Vagina (tissue), 2 donors: ENCODE measurements around the gene SIDT2. TPM values are rescaled to one million over a fixed set of nuclear protein-coding genes. Genes with fewer than 3 reads are reported as not detected.
"Not testable (repeated sequence)": the region's sequence is repeated elsewhere in the genome, so short reads cannot be mapped to it uniquely, and the experiment has no call there.

ENCODE experiments used
- DNase-seq, 2 donors: peaks; one replicate each; pipeline ENCODE4 v3.0.0-alpha.2; 2017; ENCODE audit errors: extremely low spot score in 2 of 2
- H3K27ac ChIP-seq: fragments of 200-600 bp; sonication (generic); one replicate; pipeline ENCODE4 v1.5.1; 2019
- H3K27me3 ChIP-seq: fragments of 200-600 bp; sonication (generic); one replicate; pipeline ENCODE4 v1.5.1; 2019
- H3K36me3 ChIP-seq, 2 donors: fragments of 200-600 bp; sonication (generic); one replicate each; pipeline ENCODE4 v1.5.1; 2017 to 2019
- H3K4me1 ChIP-seq: fragments of 200-600 bp; sonication (generic); one replicate; pipeline ENCODE4 v1.5.1; 2019
- H3K4me3 ChIP-seq, 2 donors: fragments of 200-600 bp; sonication (generic); 1 replicate in 1 of 2; 2 replicates in 1 of 2; pipeline ENCODE4 v1.5.1; 2016 to 2019
- H3K9me3 ChIP-seq: fragments of 200-600 bp; sonication (generic); one replicate; pipeline ENCODE4 v1.5.1; 2019
- CTCF ChIP-seq, 3 experiments: fragments of 450-650 bp in 2 of 3; fragments of 200-600 bp in 1 of 3; sonication (generic) in 1 of 3; IDR thresholded peaks; one replicate each; pipeline ENCODE4 v1.5.1; 2017 to 2019; ENCODE audit warnings: antibody characterized with exemption in 3 of 3, mild to moderate bottlenecking in 2 of 3, moderate library complexity in 2 of 3
- POLR2A ChIP-seq, 2 donors: fragments of 450-650 bp; IDR thresholded peaks; one replicate each; pipeline ENCODE4 v1.6.1; 2017; ENCODE audit warnings: antibody characterized with exemption in 2 of 2, mild to moderate bottlenecking in 2 of 2, moderate library complexity in 2 of 2
- POLR2AphosphoS5 ChIP-seq, 2 donors: sonication (generic); formaldehyde crosslinking; IDR thresholded peaks; one replicate each; pipeline ENCODE4 v1.9.0; 2017; ENCODE audit warnings: antibody characterized with exemption in 2 of 2, mild to moderate bottlenecking in 2 of 2, low read depth in 1 of 2; ENCODE audit not compliant: insufficient read depth in 1 of 2
- intact Hi-C: fragments of 100-400 bp; cut with DNase I; formaldehyde crosslinking; loops from one replicate; pipeline ENCODE4 v1.15.1; 2023
- total RNA-seq: library from RNA; depleted of rRNA; stranded (reverse); fragments of >200 nt; gene quantifications from one replicate; pipeline ENCODE4 v1.2.3, GENCODE V29; 2016

SIDT2 gene
- total RNA-seq, 1 donor from 2014 or later, result 24.8 TPM

GRCh38 chr11:117203069-117203407 is 24.5 kb downstream of the SIDT2 start:
- Histone ChIP-seq H3K27ac (peak overlapping the region; percentile 78), H3K9me3 (no peaks in the 10 kb centered on the region), H3K4me1 (peaks cover 10% of the 10 kb centered on the region), H3K4me3 (peak overlapping the region; percentile 46 to 54), H3K36me3 (peaks cover 0 to 23% of the 10 kb centered on the region in 2 donors), H3K27me3 (no peaks in the 10 kb centered on the region)
- no peak for TF ChIP-seq POLR2A (IDR thresholded peaks at IDR 0.05)
- TF ChIP-seq POLR2AphosphoS5 (IDR thresholded peaks at IDR 0.05; ENCODE audit: insufficient read depth in 1 of 2, low read depth in 1 of 2), result peak in 1 of 2 donors; percentile 55
- intact Hi-C loops, result no loop called here
- no peak for DNase-seq

GRCh38 chr11:117204283-117205080 is 25.9 kb downstream of the SIDT2 start:
- peaks cover 0 to 23% of the 10 kb centered on the region in 2 donors for H3K36me3 ChIP-seq
- intact Hi-C loops, result no loop called here

GRCh38 chr11:117205211-117205818 is 26.8 kb downstream of the SIDT2 start:
- H3K27ac ChIP-seq, result peak overlapping the region; percentile 78

More at GRCh38 chr11:117204283-117205080, 25.9 kb downstream of the SIDT2 start:
- H3K9me3 ChIP-seq, result no peaks in the 10 kb centered on the region
- peak overlapping the region; percentile 46 to 54 for H3K4me3 ChIP-seq
- TF ChIP-seq CTCF (IDR thresholded peaks at IDR 0.05) (no peak), POLR2AphosphoS5 (IDR thresholded peaks at IDR 0.05; ENCODE audit: insufficient read depth in 1 of 2, low read depth in 1 of 2) (peak in 1 of 2 donors; percentile 52)
- peak overlapping the region; percentile 78 for H3K27ac ChIP-seq
- DNase-seq, result no peak
- no peaks in the 10 kb centered on the region for H3K27me3 ChIP-seq
- H3K4me1 ChIP-seq, result no peaks in the 10 kb centered on the region

GRCh38 chr11:117206111-117206510 is 27.6 kb downstream of the SIDT2 start:
- peaks cover 0 to 23% of the 10 kb centered on the region in 2 donors for H3K36me3 ChIP-seq
- H3K9me3 ChIP-seq, H3K4me1 ChIP-seq, H3K27me3 ChIP-seq, DNase-seq, H3K27ac ChIP-seq, intact Hi-C loops, H3K4me3 ChIP-seq: not testable (repeated sequence)

More at GRCh38 chr11:117205211-117205818, 26.8 kb downstream of the SIDT2 start:
- no peak for DNase-seq
- no peaks in the 10 kb centered on the region for H3K4me1 ChIP-seq
- H3K36me3 ChIP-seq, result peaks cover 0 to 23% of the 10 kb centered on the region in 2 donors
- H3K4me3 ChIP-seq, result no peak overlapping the region
- no peaks in the 10 kb centered on the region for H3K27me3 ChIP-seq
- intact Hi-C loops, result no loop called here
- TF ChIP-seq CTCF (IDR thresholded peaks at IDR 0.05) (no peak), POLR2A (IDR thresholded peaks at IDR 0.05) (no peak), POLR2AphosphoS5 (IDR thresholded peaks at IDR 0.05; ENCODE audit: insufficient read depth in 1 of 2, low read depth in 1 of 2) (peak in 1 of 2 donors; percentile 66)
- H3K9me3 ChIP-seq, result no peaks in the 10 kb centered on the region

GRCh38 chr11:117206859-117207258 is 28.3 kb downstream of the SIDT2 start:
- H3K27ac ChIP-seq, H3K4me1 ChIP-seq, H3K9me3 ChIP-seq, H3K4me3 ChIP-seq, H3K27me3 ChIP-seq, intact Hi-C loops, DNase-seq: not testable (repeated sequence)
- peaks cover 0 to 23% of the 10 kb centered on the region in 2 donors for H3K36me3 ChIP-seq

- intact Hi-C loops, H3K4me1 ChIP-seq, H3K27ac ChIP-seq, H3K4me3 ChIP-seq, H3K9me3 ChIP-seq, H3K27me3 ChIP-seq, DNase-seq: not testable (repeated sequence)
- peaks cover 0 to 23% of the 10 kb centered on the region in 2 donors for H3K36me3 ChIP-seq
Measured at GRCh38 chr11:117207481-117207880, 28.9 kb downstream of the SIDT2 start.

- not testable (repeated sequence) for H3K4me1 ChIP-seq, H3K27ac ChIP-seq, H3K9me3 ChIP-seq, H3K4me3 ChIP-seq, DNase-seq, H3K27me3 ChIP-seq
- peaks cover 0 to 30% of the 10 kb centered on the region in 2 donors for H3K36me3 ChIP-seq
- intact Hi-C loops, result loop anchor here (2.0 kb wide), 1 partner anchor 76 kb away; no protein-coding TSS in a partner anchor
Measured at GRCh38 chr11:117208710-117209109, 30.2 kb downstream of the SIDT2 start.

GRCh38 chr11:117209351-117210125 is 31.0 kb downstream of the SIDT2 start:
- not testable (repeated sequence) for H3K27me3 ChIP-seq, H3K4me1 ChIP-seq, H3K27ac ChIP-seq, H3K4me3 ChIP-seq, DNase-seq, H3K9me3 ChIP-seq
- intact Hi-C loops, result loop anchor here (2.0 kb wide), 1 partner anchor 77 kb away; no protein-coding TSS in a partner anchor
- peaks cover 0 to 27% of the 10 kb centered on the region in 2 donors for H3K36me3 ChIP-seq
